ENCODE data around the gene OR10G2.

GRCh38 chr14:21654215-21654614 lies 19.5 kb upstream of the OR10G2 start:
- no peak for TF ChIP-seq CTCF (IDR thresholded peaks at IDR 0.05 in 2 of 3, conservative IDR thresholded peaks at IDR 0.05 in 1 of 3; ENCODE audit: borderline replicate concordance in 1 of 3, insufficient read depth in 1 of 3, low read depth in 2 of 3, low read length in 2 of 3)
- no peak for TF ChIP-seq FOSL1 (IDR thresholded peaks at IDR 0.05; ENCODE audit: low read depth)
- TF ChIP-seq POLR2A (IDR thresholded peaks at IDR 0.05; ENCODE audit: borderline replicate concordance, extremely low read depth, insufficient read depth, insufficient read length) = no peak
- no peak for TF ChIP-seq RAD21 (IDR thresholded peaks at IDR 0.05; ENCODE audit: low read depth)
- no peak for TF ChIP-seq YY1 (IDR thresholded peaks at IDR 0.05; ENCODE audit: extremely low read depth, insufficient replicate concordance, low read depth, low read length)
- no peak for TF ChIP-seq ZBTB33 (IDR thresholded peaks at IDR 0.05; ENCODE audit: extremely low read depth, insufficient replicate concordance, low read length)
- TF ChIP-seq EZH2phosphoT487 (IDR thresholded peaks at IDR 0.05; ENCODE audit: borderline replicate concordance) = no peak
- no peak for TF ChIP-seq POLR2AphosphoS5 (IDR thresholded peaks at IDR 0.05; ENCODE audit: low read depth, low read length)
- TF ChIP-seq ATF3 (IDR thresholded peaks at IDR 0.05) = no peak
